K562 (cell line): ENCODE measurements around the gene RASGRP2. TPM values are rescaled to one million over a fixed set of nuclear protein-coding genes. Genes with fewer than 3 reads are reported as not detected.

Experiments
- CHD2 ChIP-seq: IDR thresholded peaks from 2 replicates; pipeline ENCODE4 v1.6.1; 2011; ENCODE audit warnings: low read depth, low read length
- FUS ChIP-seq: fragments of 200-400 bp; formaldehyde crosslinking; optimal IDR thresholded peaks from 2 replicates; pipeline ENCODE3; 2017; ENCODE audit warnings: low read depth, low read length
- HNRNPK ChIP-seq: fragments of 200-400 bp; formaldehyde crosslinking; IDR thresholded peaks from one replicate; pipeline ENCODE4 v1.6.1; 2018; ENCODE audit warnings: mild to moderate bottlenecking, low read depth, low read length; ENCODE audit not compliant: poor library complexity, severe bottlenecking
- JUND ChIP-seq, 2 experiments: IDR thresholded peaks; 2 replicates in 1 of 2; 3 replicates in 1 of 2; pipeline ENCODE4 v1.6.1; 2011; ENCODE audit warnings: borderline replicate concordance in 2 of 2, low read depth in 2 of 2, low read length in 2 of 2, improper control_type of control experiment in 1 of 2, missing biosample characterization in 1 of 2, missing genetic modification characterization in 1 of 2, missing genetic modification reagents in 1 of 2
- LEF1 ChIP-seq: fragments of 450-650 bp; IDR thresholded peaks from 2 replicates; pipeline ENCODE4 v1.6.1; 2016; ENCODE audit warnings: mild to moderate bottlenecking
- MGA ChIP-seq: fragments of 450-650 bp; IDR thresholded peaks from 2 replicates; pipeline ENCODE4 v1.6.1; 2016; ENCODE audit warnings: mild to moderate bottlenecking, moderate library complexity
- NEUROD1 ChIP-seq: fragments of 150-350 bp; IDR thresholded peaks from 2 replicates; pipeline ENCODE4 v1.6.1; 2014; ENCODE audit warnings: borderline replicate concordance, low read length, low read depth; ENCODE audit not compliant: partially characterized antibody
- NFYB ChIP-seq: IDR thresholded peaks from 2 replicates; pipeline ENCODE4 v1.6.1; 2011; ENCODE audit warnings: mild to moderate bottlenecking, moderate library complexity; ENCODE audit not compliant: insufficient read length; ENCODE audit errors: extremely low read depth
- OTX1 ChIP-seq: fragments of 450-650 bp; formaldehyde crosslinking; IDR thresholded peaks from 2 replicates; pipeline ENCODE4 v1.4.0; 2022; ENCODE audit warnings: mild to moderate bottlenecking
- SPI1 ChIP-seq: IDR thresholded peaks from 2 replicates; pipeline ENCODE4 v1.6.1; 2011; ENCODE audit warnings: low read depth, low read length, control low read depth, borderline replicate concordance
- TAF9B ChIP-seq: fragments of 450-650 bp; IDR thresholded peaks from 2 replicates; pipeline ENCODE4 v1.6.1; 2018; ENCODE audit warnings: mild to moderate bottlenecking; ENCODE audit not compliant: partially characterized antibody
- ZNF175 ChIP-seq: fragments of 200-800 bp; sonication (Bioruptor generic); IDR thresholded peaks from 2 replicates; pipeline ENCODE4 v1.6.1; 2016; ENCODE audit warnings: low read depth, mild to moderate bottlenecking, missing genetic modification characterization, missing compliant biosample characterization
- ZNF695 ChIP-seq: fragments of 450-650 bp; formaldehyde crosslinking; IDR thresholded peaks from 2 replicates; pipeline ENCODE4 v1.4.0; 2020; ENCODE audit warnings: mild to moderate bottlenecking, moderate library complexity
- polyA plus RNA-seq, 8 experiments: library from polyadenylated mRNA; depleted of rRNA in 4 of 8; stranded (reverse) in 5 of 8; unstranded in 3 of 8; fragments of >200 nt; fragmentation: Nextera tagmentation in 2 of 8; fragmentation: Illumina TruSeq in 1 of 8; extraction: Ambion mirVana in 2 of 8; extraction: Trizol in 1 of 8; gene quantifications; 2 replicates each; pipeline versions ENCODE4 v1.2.1 to v1.2.3, GENCODE V29; 2011 to 2014; ENCODE audit warnings: inconsistent platforms in 1 of 8, missing spikeins in 1 of 8
- total RNA-seq, 7 experiments: library from RNA; depleted of rRNA in 6 of 7; stranded (reverse); fragments of >200 nt in 6 of 7; fragmentation: Illumina TruSeq in 2 of 7; extraction: Trizol in 2 of 7; gene quantifications; 2 replicates each; pipeline versions ENCODE4 v1.2.1 to v1.2.3, GENCODE V29; 2011 to 2021; ENCODE audit warnings: low replicate concordance in 1 of 7
- TF ChIP-seq, protein P1 (sequence below), 2 experiments: fragments of 450-650 bp in 1 of 2; sonication (generic) in 1 of 2; formaldehyde crosslinking in 1 of 2; IDR thresholded peaks in 1 of 2; conservative IDR thresholded peaks in 1 of 2; 2 replicates each; pipeline versions ENCODE4 v1.6.1 to v1.8.1; 2016 to 2023; ENCODE audit warnings: mild to moderate bottlenecking in 2 of 2, moderate library complexity in 2 of 2, inconsistent platforms in 1 of 2, missing genetic modification reagents in 1 of 2

Gene RASGRP2
- total and polyA plus RNA-seq, 9 of the 15 experiments (the other 6 are each of a cell fraction or from before 2014, with no cell fraction given): 0.87 to 22.7 (median 5.5) TPM

GRCh38 chr11:64778473-64779298 lies 34.7 kb upstream of the RASGRP2 start, which contains the start of gene SF1 (continued):
- peak; percentile 88 for TF ChIP-seq JUND (IDR thresholded peaks at IDR 0.05; ENCODE audit: borderline replicate concordance, low read depth, low read length)
- TF ChIP-seq JUND (tag; IDR thresholded peaks at IDR 0.05; ENCODE audit: borderline replicate concordance, low read depth, low read length): peak; percentile 79; the same call in 1 of the 3 replicates
- no peak for TF ChIP-seq LEF1
- no peak for TF ChIP-seq ZNF175 (CRISPR knock-in tag)
- TF ChIP-seq CHD2: peak; percentile 99
- no peak for TF ChIP-seq ZNF695 (CRISPR knock-in tag)
- TF ChIP-seq FUS: no peak
- peak; percentile 11 for TF ChIP-seq TAF9B
- peak; percentile 77 for TF ChIP-seq NFYB
- no peak for TF ChIP-seq OTX1 (CRISPR knock-in tag)
- peak; percentile 76 for TF ChIP-seq NEUROD1
- no peak for TF ChIP-seq MGA
- TF ChIP-seq HNRNPK: no peak
- TF ChIP-seq, protein P1, sequence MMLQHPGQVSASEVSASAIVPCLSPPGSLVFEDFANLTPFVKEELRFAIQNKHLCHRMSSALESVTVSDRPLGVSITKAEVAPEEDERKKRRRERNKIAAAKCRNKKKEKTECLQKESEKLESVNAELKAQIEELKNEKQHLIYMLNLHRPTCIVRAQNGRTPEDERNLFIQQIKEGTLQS (IDR thresholded peaks at IDR 0.05): peak; percentile 89
- TF ChIP-seq, protein P1 (CRISPR knock-in tag; conservative IDR thresholded peaks at IDR 0.05): 0 out of 2 replicates have a peak, but pooled peaks have one; percentile 25
- peak; percentile 96 for TF ChIP-seq SPI1
